Thyroid gland (tissue), 4 donors: Measurements from ENCODE around the gene ZMYND10. TPM values are rescaled to one million over a fixed set of nuclear protein-coding genes. Genes with fewer than 3 reads are reported as not detected.

Experiments
- DNase-seq, 2 donors: peaks; one replicate each; pipeline ENCODE4 v3.0.0-alpha.2; 2019
- H3K27ac ChIP-seq, 3 donors: fragments of 200-600 bp; sonication (generic); 1 replicate in 2 of 3; 2 replicates in 1 of 3; pipeline ENCODE4 v1.5.1; 2016 to 2019; ENCODE audit warnings: mild to moderate bottlenecking in 1 of 3, moderate library complexity in 1 of 3
- H3K27me3 ChIP-seq: fragments of 200-600 bp; sonication (generic); one replicate; pipeline ENCODE4 v1.5.1; 2019
- H3K36me3 ChIP-seq, 2 donors: fragments of 200-600 bp; sonication (generic); one replicate each; pipeline ENCODE4 v1.5.1; 2016 to 2019
- H3K4me1 ChIP-seq, 2 donors: fragments of 200-600 bp; sonication (generic); one replicate each; pipeline ENCODE4 v1.5.1; 2017 to 2019
- H3K4me3 ChIP-seq, 3 donors: fragments of 200-600 bp; sonication (generic); replicated peaks in 1 of 3; 1 replicate in 2 of 3; 2 replicates in 1 of 3; pipeline ENCODE4 v1.5.1; 2016; ENCODE audit warnings: mild to moderate bottlenecking in 1 of 3
- H3K9me3 ChIP-seq: fragments of 200-600 bp; sonication (generic); one replicate; pipeline ENCODE4 v1.5.1; 2017
- POLR2A ChIP-seq, 2 donors: fragments of 450-650 bp; IDR thresholded peaks; one replicate each; pipeline ENCODE4 v1.6.1; 2017; ENCODE audit warnings: antibody characterized with exemption in 2 of 2, mild to moderate bottlenecking in 2 of 2, moderate library complexity in 1 of 2
- WGBS, 2 donors: methylation state at CpG; one replicate each; pipeline ENCODE4 v1.1.5; 2017; 5-methylcytosine and 5-hydroxymethylcytosine counted together
- intact Hi-C: fragments of 100-400 bp; cut with DNase I; formaldehyde crosslinking; loops from one replicate; pipeline ENCODE4 v1.15.1; 2023
- total RNA-seq, 4 donors: library from RNA; depleted of rRNA; stranded (reverse); fragments of >200 nt; gene quantifications; one replicate each; pipeline ENCODE4 v1.2.3, GENCODE V29; 2016
- TF ChIP-seq, protein P1 (sequence below), 6 experiments: fragments of 200-600 bp in 3 of 6; fragments of 450-650 bp in 3 of 6; sonication (generic) in 3 of 6; IDR thresholded peaks; one replicate each; pipeline ENCODE4 v1.5.1; 2016 to 2019; ENCODE audit warnings: antibody characterized with exemption in 6 of 6, mild to moderate bottlenecking in 2 of 6, inconsistent platforms in 1 of 6, moderate library complexity in 1 of 6

The ZMYND10 gene
- total RNA-seq, 4 donors from 2014 or later = 3.6 to 8.1 (median 4.4) TPM

DNA sequence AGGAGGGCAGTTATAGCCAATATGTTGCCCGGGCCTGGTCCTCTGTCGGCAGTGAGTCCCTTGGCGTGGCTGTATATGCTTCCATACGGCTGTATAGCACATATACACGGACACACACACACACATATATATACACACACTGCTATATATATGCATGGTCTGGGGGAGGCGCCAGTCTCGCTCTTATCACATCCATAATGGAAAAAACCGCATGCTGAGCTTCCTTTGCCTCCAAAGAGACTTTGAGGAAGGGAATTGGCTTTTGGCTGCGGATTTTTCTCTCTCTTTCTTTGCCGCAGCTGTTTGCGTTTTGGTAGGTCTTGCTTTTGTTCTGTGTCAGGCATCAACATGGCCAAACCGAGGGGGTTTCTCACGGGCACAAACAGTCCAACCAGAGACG lies 25.1 kb upstream of the ZMYND10 start:
- TF ChIP-seq, protein P1, sequence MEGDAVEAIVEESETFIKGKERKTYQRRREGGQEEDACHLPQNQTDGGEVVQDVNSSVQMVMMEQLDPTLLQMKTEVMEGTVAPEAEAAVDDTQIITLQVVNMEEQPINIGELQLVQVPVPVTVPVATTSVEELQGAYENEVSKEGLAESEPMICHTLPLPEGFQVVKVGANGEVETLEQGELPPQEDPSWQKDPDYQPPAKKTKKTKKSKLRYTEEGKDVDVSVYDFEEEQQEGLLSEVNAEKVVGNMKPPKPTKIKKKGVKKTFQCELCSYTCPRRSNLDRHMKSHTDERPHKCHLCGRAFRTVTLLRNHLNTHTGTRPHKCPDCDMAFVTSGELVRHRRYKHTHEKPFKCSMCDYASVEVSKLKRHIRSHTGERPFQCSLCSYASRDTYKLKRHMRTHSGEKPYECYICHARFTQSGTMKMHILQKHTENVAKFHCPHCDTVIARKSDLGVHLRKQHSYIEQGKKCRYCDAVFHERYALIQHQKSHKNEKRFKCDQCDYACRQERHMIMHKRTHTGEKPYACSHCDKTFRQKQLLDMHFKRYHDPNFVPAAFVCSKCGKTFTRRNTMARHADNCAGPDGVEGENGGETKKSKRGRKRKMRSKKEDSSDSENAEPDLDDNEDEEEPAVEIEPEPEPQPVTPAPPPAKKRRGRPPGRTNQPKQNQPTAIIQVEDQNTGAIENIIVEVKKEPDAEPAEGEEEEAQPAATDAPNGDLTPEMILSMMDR (IDR thresholded peaks at IDR 0.05) = no peak
- DNase-seq = no peak
- no peaks in the 10 kb centered on the region for H3K36me3 ChIP-seq
- no peaks in the 10 kb centered on the region for H3K27me3 ChIP-seq
- WGBS, 2 donors = 67% methylated on average over 14 of the region's 14 CpGs
- H3K4me1 ChIP-seq = peaks cover 3 to 4% of the 10 kb centered on the region in 2 donors
- H3K9me3 ChIP-seq = no peaks in the 10 kb centered on the region
- intact Hi-C loops = no loop called here
- no peak overlapping the region for H3K27ac ChIP-seq
- H3K4me3 ChIP-seq = no peak overlapping the region

DNA sequence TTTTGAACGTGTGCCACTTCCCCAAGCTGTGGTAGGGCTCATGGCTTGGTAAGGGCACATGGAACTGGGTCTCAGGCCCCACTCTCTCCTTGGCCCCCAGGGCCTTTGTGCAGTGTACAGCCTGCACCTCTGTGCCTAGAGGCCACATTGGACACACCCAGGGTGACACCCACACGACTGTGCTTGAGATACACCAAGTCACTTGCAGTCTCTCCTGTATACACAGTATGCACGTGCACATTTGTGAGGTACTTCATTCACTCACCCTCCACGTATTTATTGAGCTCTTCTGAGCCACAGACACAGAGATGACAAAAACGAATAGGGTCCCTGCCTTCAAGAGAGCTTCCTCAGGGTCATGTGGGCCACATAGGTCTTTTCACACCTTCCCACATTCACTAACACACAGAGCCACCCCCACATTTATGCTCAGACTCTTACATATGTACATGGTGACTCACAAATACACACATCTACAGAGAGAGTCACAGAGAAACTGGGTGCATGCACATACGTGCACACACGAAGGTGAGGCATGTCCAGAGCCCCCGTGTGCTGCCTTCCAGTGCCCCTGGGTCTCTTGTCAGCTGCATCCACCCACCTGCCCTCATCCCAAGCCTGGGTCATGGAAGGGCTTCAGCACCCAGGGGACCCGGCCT lies 23.6 kb upstream of the ZMYND10 start:
- Histone ChIP-seq H3K27me3 (no peaks in the 10 kb centered on the region), H3K4me3 (no peak overlapping the region), H3K4me1 (peaks cover 14% of the 10 kb centered on the region in 2 donors), H3K27ac (no peak overlapping the region), H3K36me3 (no peaks in the 10 kb centered on the region), H3K9me3 (no peaks in the 10 kb centered on the region)
- intact Hi-C loops = no loop called here
- WGBS, 2 donors = 69 to 83% methylated on average over 8 of the region's 9 CpGs
- no peak for DNase-seq
- TF ChIP-seq, protein P1 (IDR thresholded peaks at IDR 0.05) = no peak
- TF ChIP-seq POLR2A (IDR thresholded peaks at IDR 0.05) = no peak

DNA sequence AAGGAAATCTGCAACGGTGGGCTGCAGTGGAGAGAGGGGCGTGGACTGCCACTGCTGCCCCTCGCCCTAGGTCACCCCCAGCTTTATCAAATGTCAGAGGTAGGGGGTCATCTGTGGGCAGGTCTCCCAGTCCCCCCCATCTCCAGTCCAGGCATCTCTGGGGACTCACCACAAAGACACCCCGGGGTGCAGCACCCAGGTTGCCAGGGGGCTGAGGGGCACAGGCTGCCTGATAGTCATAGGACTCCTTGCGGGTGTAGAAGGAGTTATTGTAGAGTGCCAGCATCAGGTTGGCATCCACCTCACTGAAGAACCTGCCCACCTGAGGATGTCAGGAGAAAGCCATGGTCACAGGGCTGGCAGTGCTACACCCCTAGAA lies 20.3 kb upstream of the ZMYND10 start:
- WGBS, 2 donors = 60 to 74% methylated on average over 2 to 5 of the region's 5 CpGs
- Histone ChIP-seq H3K27ac (peak overlapping the region in 1 of 3 donors; percentile 7), H3K27me3 (no peaks in the 10 kb centered on the region), H3K4me3 (peak overlapping the region in 1 of 3 donors; percentile 55), H3K9me3 (no peaks in the 10 kb centered on the region), H3K4me1 (peaks cover 14 to 15% of the 10 kb centered on the region in 2 donors), H3K36me3 (no peaks in the 10 kb centered on the region)
- intact Hi-C loops = no loop called here
- no peak for DNase-seq
- TF ChIP-seq, protein P1 (IDR thresholded peaks at IDR 0.05) = no peak
- no peak for TF ChIP-seq POLR2A (IDR thresholded peaks at IDR 0.05)

DNA sequence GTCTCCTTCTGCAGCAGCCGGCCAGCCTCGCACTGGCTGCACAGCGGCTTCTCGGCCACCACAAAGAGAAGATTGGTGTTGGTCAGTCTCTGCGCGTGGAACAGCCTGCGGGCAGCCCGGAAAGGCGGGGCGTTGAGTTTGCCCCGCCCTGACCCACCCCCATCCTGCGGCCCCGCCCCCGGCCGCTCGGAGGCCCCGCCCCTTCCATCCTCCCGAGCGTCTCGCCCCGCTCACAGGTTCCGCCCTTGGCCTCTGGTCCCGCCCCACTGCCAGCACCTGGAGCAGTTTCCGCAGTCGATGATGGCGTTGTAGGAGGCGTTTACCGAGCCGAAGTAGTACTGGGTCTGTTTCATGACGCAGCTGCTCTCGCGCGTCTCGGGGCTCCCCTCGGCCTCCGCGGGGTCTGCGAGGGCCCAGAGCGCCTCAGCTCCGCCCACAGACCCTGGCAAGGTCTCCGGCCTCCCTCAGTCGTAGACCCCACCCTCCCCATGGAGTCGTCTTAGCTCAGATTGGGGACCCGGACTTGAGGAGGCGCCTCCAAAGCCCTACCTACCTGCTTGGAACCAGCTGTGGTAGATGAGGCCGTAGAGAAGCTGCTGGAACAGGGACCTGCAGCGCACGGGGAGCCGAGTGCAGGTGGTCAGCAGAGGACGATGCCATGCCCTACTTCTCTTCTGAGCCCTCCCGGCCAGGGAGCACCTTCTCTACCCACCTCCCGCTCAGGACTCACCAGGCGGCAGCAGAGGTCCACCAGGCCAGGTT lies 19.7 kb upstream of the ZMYND10 start:
- Histone ChIP-seq H3K4me1 (peaks cover 14 to 15% of the 10 kb centered on the region in 2 donors), H3K9me3 (no peaks in the 10 kb centered on the region), H3K4me3 (peak overlapping the region in 2 of 3 donors; percentile 50 to 55), H3K27me3 (no peaks in the 10 kb centered on the region), H3K36me3 (no peaks in the 10 kb centered on the region), H3K27ac (peak overlapping the region in 2 of 3 donors; percentile 7 to 68)
- TF ChIP-seq, protein P1 (IDR thresholded peaks at IDR 0.05) = peak in 1 of 6 experiments; percentile 5
- peak in 1 of 2 donors; percentile 73 for TF ChIP-seq POLR2A (IDR thresholded peaks at IDR 0.05)
- peak; percentile 90 for DNase-seq
- 7 to 18% methylated on average over 18 to 33 of the region's 53 CpGs for WGBS, 2 donors
- intact Hi-C loops = no loop called here

DNA sequence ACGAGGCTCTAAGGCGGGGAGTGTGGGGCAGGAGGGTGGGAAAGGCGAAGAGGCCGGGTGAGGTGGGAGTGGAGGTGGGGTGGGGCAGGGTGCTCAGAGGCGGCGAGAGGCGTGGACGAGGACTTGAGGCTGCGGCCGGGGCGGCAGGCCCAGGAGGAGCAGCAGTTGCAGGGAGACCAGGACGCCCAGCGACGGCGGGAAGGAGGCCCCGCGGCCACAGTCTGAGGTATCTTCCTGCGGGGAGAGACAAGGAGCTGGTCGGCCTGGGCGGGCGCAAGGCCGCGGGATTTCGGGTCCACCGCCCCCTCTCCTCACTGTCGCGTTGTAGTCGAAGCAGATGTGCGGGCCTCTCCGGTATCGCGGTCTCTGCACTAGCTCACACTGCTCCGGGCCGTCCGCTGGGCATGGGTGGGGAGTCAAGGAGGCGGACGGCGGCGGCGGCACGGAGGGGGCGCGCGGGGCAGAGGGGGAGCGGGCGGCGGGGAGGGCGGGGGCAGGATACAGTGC lies 19.1 kb upstream of the ZMYND10 start:
- no peaks in the 10 kb centered on the region for H3K27me3 ChIP-seq
- peak; percentile 26 to 44 for DNase-seq
- intact Hi-C loops = no loop called here
- no peak for TF ChIP-seq POLR2A (IDR thresholded peaks at IDR 0.05)
- TF ChIP-seq, protein P1 (IDR thresholded peaks at IDR 0.05) = no peak
- H3K36me3 ChIP-seq = no peaks in the 10 kb centered on the region
- H3K4me1 ChIP-seq = peaks cover 14 to 15% of the 10 kb centered on the region in 2 donors
- H3K27ac ChIP-seq = peak overlapping the region in 1 of 3 donors; percentile 68
- no peaks in the 10 kb centered on the region for H3K9me3 ChIP-seq
- 22 to 25% methylated on average over 14 to 17 of the region's 48 CpGs for WGBS, 2 donors
- H3K4me3 ChIP-seq = peak overlapping the region in 1 of 3 donors; percentile 55
